NCI-H2227 (cell line): ENCODE measurements around the gene CWC22.
"Not testable (repeated sequence)": the region's sequence is repeated elsewhere in the genome, so short reads cannot be mapped to it uniquely, and the experiment has no call there.

Experiments used
- DNase-seq: peaks from one replicate; lab custom pipeline; 2025; ENCODE audit not compliant: unreplicated experiment; lab: John Stamatoyannopoulos, UW

CWC22 gene

GRCh38 chr2:179952658-179953057, 54.4 kb downstream of the CWC22 start:
- DNase-seq: no peak

GRCh38 chr2:179951680-179952079, 55.4 kb downstream of the CWC22 start:
- no peak for DNase-seq

- DNase-seq: no peak
Observed at GRCh38 chr2:179950391-179950790, 56.7 kb downstream of the CWC22 start.

- DNase-seq: no peak
Observed at GRCh38 chr2:179949438-179949837, 57.7 kb downstream of the CWC22 start.

GRCh38 chr2:179948058-179948457, 59.0 kb downstream of the CWC22 start:
- DNase-seq: no peak

GRCh38 chr2:179946810-179947615, 60.1 kb downstream of the CWC22 start:
- no peak for DNase-seq

- DNase-seq: no peak
Observed at GRCh38 chr2:179946346-179946745, 60.8 kb downstream of the CWC22 start.

- DNase-seq: peak; percentile 54
Observed at GRCh38 chr2:179939259-179939658, 67.8 kb downstream of the CWC22 start.

- DNase-seq: no peak
Observed at GRCh38 chr2:179938026-179938425, 69.1 kb downstream of the CWC22 start.

- DNase-seq: peak; percentile 29
Observed at GRCh38 chr2:179936654-179937053, 70.4 kb downstream of the CWC22 start.

- DNase-seq: no peak
Observed at GRCh38 chr2:179936141-179936540, 71.0 kb downstream of the CWC22 start.

- DNase-seq: no peak
Observed at GRCh38 chr2:179932786-179933185, 74.3 kb downstream of the CWC22 start.

GRCh38 chr2:179931502-179931901, 75.6 kb downstream of the CWC22 start:
- DNase-seq: no peak

GRCh38 chr2:179929997-179930396, 77.1 kb downstream of the CWC22 start:
- DNase-seq: not testable (repeated sequence)

- DNase-seq: no peak
Observed at GRCh38 chr2:179927041-179927440, 80.1 kb downstream of the CWC22 start.

GRCh38 chr2:179925713-179926112, 81.4 kb downstream of the CWC22 start:
- no peak for DNase-seq

- no peak for DNase-seq
Observed at GRCh38 chr2:179917272-179917671, 89.8 kb downstream of the CWC22 start.

- no peak for DNase-seq
Observed at GRCh38 chr2:179915395-179915992, 91.6 kb downstream of the CWC22 start.

- no peak for DNase-seq
Observed at GRCh38 chr2:179913809-179914208, 93.3 kb downstream of the CWC22 start.

- DNase-seq: no peak
Observed at GRCh38 chr2:179911569-179911968, 95.5 kb downstream of the CWC22 start.

GRCh38 chr2:179910735-179911113, 96.4 kb downstream of the CWC22 start:
- DNase-seq: no peak

GRCh38 chr2:179909845-179910734, 97.0 kb downstream of the CWC22 start:
- DNase-seq: no peak
